ENCODE measurements around the gene PTH1R.
A peak's percentile ranks its signal among the peaks of the same experiment; 100 is the strongest.

Gene PTH1R

GRCh38 chr3:46871222-46871621 is 6.3 kb upstream of the PTH1R start:
- Mint-ChIP-seq H3K9me3 (no peaks in the 10 kb centered on the region), H3K27ac (ENCODE audit: low read depth) (no peak overlapping the region), H3K36me3 (ENCODE audit: insufficient read depth) (no peaks in the 10 kb centered on the region), H3K4me3 (no peak overlapping the region), H3K4me1 (no peaks in the 10 kb centered on the region), H3K27me3 (peaks cover 29% of the 10 kb centered on the region)
- DNase-seq (ENCODE audit: low spot score in 2 of 2) (no peak), ATAC-seq (replicated peaks; ENCODE audit: extremely low read depth, poor library complexity, severe bottlenecking) (no peak)

GRCh38 chr3:46873521-46873920 is 4.0 kb upstream of the PTH1R start:
- Mint-ChIP-seq H3K27me3 (peaks cover 30% of the 10 kb centered on the region), H3K4me1 (no peaks in the 10 kb centered on the region), H3K4me3 (no peak overlapping the region), H3K36me3 (ENCODE audit: insufficient read depth) (no peaks in the 10 kb centered on the region), H3K27ac (ENCODE audit: low read depth) (no peak overlapping the region), H3K9me3 (no peaks in the 10 kb centered on the region)
- DNase-seq (ENCODE audit: low spot score in 2 of 2) (no peak), ATAC-seq (replicated peaks; ENCODE audit: extremely low read depth, poor library complexity, severe bottlenecking) (no peak)

GRCh38 chr3:46874430-46874829 is 3.1 kb upstream of the PTH1R start:
- DNase-seq (ENCODE audit: low spot score in 2 of 2) (no peak), ATAC-seq (replicated peaks; ENCODE audit: extremely low read depth, poor library complexity, severe bottlenecking) (no peak)
- H3K4me3 Mint-ChIP-seq = no peak overlapping the region
- no peaks in the 10 kb centered on the region for H3K9me3 Mint-ChIP-seq
- H3K36me3 Mint-ChIP-seq (ENCODE audit: insufficient read depth) = no peaks in the 10 kb centered on the region
- H3K4me1 Mint-ChIP-seq = no peaks in the 10 kb centered on the region
- peaks cover 37% of the 10 kb centered on the region for H3K27me3 Mint-ChIP-seq
- H3K27ac Mint-ChIP-seq (ENCODE audit: low read depth) = peak overlapping the region; percentile 59

- Mint-ChIP-seq H3K27me3 (peaks cover 41% of the 10 kb centered on the region), H3K36me3 (ENCODE audit: insufficient read depth) (no peaks in the 10 kb centered on the region), H3K27ac (ENCODE audit: low read depth) (no peak overlapping the region), H3K9me3 (no peaks in the 10 kb centered on the region), H3K4me1 (no peaks in the 10 kb centered on the region), H3K4me3 (no peak overlapping the region)
- ATAC-seq (replicated peaks; ENCODE audit: extremely low read depth, poor library complexity, severe bottlenecking) = no peak
- no peak for DNase-seq (ENCODE audit: low spot score in 2 of 2)
Measured at GRCh38 chr3:46875560-46875959, 2.0 kb upstream of the PTH1R start.

GRCh38 chr3:46876313-46877300 is 914 bp upstream of the PTH1R start:
- DNase-seq (ENCODE audit: low spot score in 2 of 2) = no peak
- Mint-ChIP-seq H3K36me3 (ENCODE audit: insufficient read depth) (no peaks in the 10 kb centered on the region), H3K27me3 (peaks cover 46% of the 10 kb centered on the region), H3K9me3 (no peaks in the 10 kb centered on the region), H3K4me3 (no peak overlapping the region), H3K4me1 (no peaks in the 10 kb centered on the region), H3K27ac (ENCODE audit: low read depth) (no peak overlapping the region)
- no peak for ATAC-seq (replicated peaks; ENCODE audit: extremely low read depth, poor library complexity, severe bottlenecking)

- ATAC-seq (replicated peaks; ENCODE audit: extremely low read depth, poor library complexity, severe bottlenecking) = no peak
Measured at GRCh38 chr3:46878781-46879436, 1.4 kb downstream of the PTH1R start.

GRCh38 chr3:46880884-46881595 is 3.5 kb downstream of the PTH1R start:
- no peaks in the 10 kb centered on the region for H3K9me3 Mint-ChIP-seq
- peak overlapping the region; percentile 67 for H3K4me3 Mint-ChIP-seq
- no peaks in the 10 kb centered on the region for H3K36me3 Mint-ChIP-seq (ENCODE audit: insufficient read depth)
- no peak for ATAC-seq (replicated peaks; ENCODE audit: extremely low read depth, poor library complexity, severe bottlenecking)
- DNase-seq (ENCODE audit: low spot score in 2 of 2) = no peak
- H3K27ac Mint-ChIP-seq (ENCODE audit: low read depth) = no peak overlapping the region
- H3K27me3 Mint-ChIP-seq = peaks cover 63% of the 10 kb centered on the region
- no peaks in the 10 kb centered on the region for H3K4me1 Mint-ChIP-seq

More at GRCh38 chr3:46878781-46879436, 1.4 kb downstream of the PTH1R start:
- H3K9me3 Mint-ChIP-seq = no peaks in the 10 kb centered on the region
- H3K27ac Mint-ChIP-seq (ENCODE audit: low read depth) = no peak overlapping the region
- peaks cover 43% of the 10 kb centered on the region for H3K27me3 Mint-ChIP-seq
- H3K36me3 Mint-ChIP-seq (ENCODE audit: insufficient read depth) = no peaks in the 10 kb centered on the region
- H3K4me3 Mint-ChIP-seq = no peak overlapping the region
- no peaks in the 10 kb centered on the region for H3K4me1 Mint-ChIP-seq
- DNase-seq (ENCODE audit: low spot score in 2 of 2) = no peak

GRCh38 chr3:46881596-46882376 is 4.3 kb downstream of the PTH1R start:
- Mint-ChIP-seq H3K27me3 (peaks cover 63% of the 10 kb centered on the region), H3K9me3 (no peaks in the 10 kb centered on the region), H3K36me3 (ENCODE audit: insufficient read depth) (no peaks in the 10 kb centered on the region), H3K4me3 (peak overlapping the region; percentile 67), H3K27ac (ENCODE audit: low read depth) (no peak overlapping the region), H3K4me1 (no peaks in the 10 kb centered on the region)
- DNase-seq (ENCODE audit: low spot score in 2 of 2) (no peak), ATAC-seq (replicated peaks; ENCODE audit: extremely low read depth, poor library complexity, severe bottlenecking) (peak; percentile 17)

- H3K4me1 Mint-ChIP-seq = no peaks in the 10 kb centered on the region
- H3K27ac Mint-ChIP-seq (ENCODE audit: low read depth) = no peak overlapping the region
- no peaks in the 10 kb centered on the region for H3K9me3 Mint-ChIP-seq
- no peaks in the 10 kb centered on the region for H3K36me3 Mint-ChIP-seq (ENCODE audit: insufficient read depth)
- DNase-seq (ENCODE audit: low spot score in 2 of 2) (no peak), ATAC-seq (replicated peaks; ENCODE audit: extremely low read depth, poor library complexity, severe bottlenecking) (peak; percentile 18)
- peaks cover 63% of the 10 kb centered on the region for H3K27me3 Mint-ChIP-seq
- H3K4me3 Mint-ChIP-seq = peak overlapping the region; percentile 67
Measured at GRCh38 chr3:46882377-46883053, 5.0 kb downstream of the PTH1R start.

- H3K27me3 Mint-ChIP-seq = peaks cover 63% of the 10 kb centered on the region
- no peaks in the 10 kb centered on the region for H3K36me3 Mint-ChIP-seq (ENCODE audit: insufficient read depth)
- no peaks in the 10 kb centered on the region for H3K9me3 Mint-ChIP-seq
- peak; percentile 33 for ATAC-seq (replicated peaks; ENCODE audit: extremely low read depth, poor library complexity, severe bottlenecking)
- peak overlapping the region; percentile 58 for H3K4me3 Mint-ChIP-seq
- H3K27ac Mint-ChIP-seq (ENCODE audit: low read depth) = no peak overlapping the region
- no peak for DNase-seq (ENCODE audit: low spot score in 2 of 2)
- H3K4me1 Mint-ChIP-seq = no peaks in the 10 kb centered on the region
Measured at GRCh38 chr3:46883054-46883829, 5.7 kb downstream of the PTH1R start.

GRCh38 chr3:46883830-46884185 is 6.3 kb downstream of the PTH1R start:
- ATAC-seq (replicated peaks; ENCODE audit: extremely low read depth, poor library complexity, severe bottlenecking) (no peak), DNase-seq (ENCODE audit: low spot score in 2 of 2) (no peak)
- no peaks in the 10 kb centered on the region for H3K9me3 Mint-ChIP-seq
- no peaks in the 10 kb centered on the region for H3K36me3 Mint-ChIP-seq (ENCODE audit: insufficient read depth)
- peaks cover 59% of the 10 kb centered on the region for H3K27me3 Mint-ChIP-seq
- H3K27ac Mint-ChIP-seq (ENCODE audit: low read depth) = no peak overlapping the region
- H3K4me3 Mint-ChIP-seq = peak overlapping the region; percentile 58
- H3K4me1 Mint-ChIP-seq = no peaks in the 10 kb centered on the region

Measured in central memory CD8-positive, alpha-beta T cell (primary cell).